Hematopoietic multipotent progenitor cell (in vitro differentiated cells): ENCODE data around the gene ADRB1. TPM values are rescaled to one million over a fixed set of nuclear protein-coding genes. Genes with fewer than 3 reads are reported as not detected.
A peak's percentile ranks its signal among the peaks of the same experiment; 100 is the strongest.

Source experiments
- DNase-seq, 3 donors: peaks; one replicate each; pipeline ENCODE4 v3.0.0-alpha.2; 2011 to 2015; ENCODE audit warnings: low read depth in 2 of 3, low spot score in 2 of 3
- total RNA-seq: library from RNA; depleted of rRNA; stranded (reverse); fragments of >200 nt; gene quantifications from one replicate; pipeline ENCODE4 v1.2.3, GENCODE V29; 2012

ADRB1 gene
- total RNA-seq, 1 donor: 2.4 TPM

- no peak for DNase-seq
Measured at GRCh38 chr10:114051714-114052113, 8.0 kb downstream of the ADRB1 start.

- no peak for DNase-seq
Measured at GRCh38 chr10:114052255-114052654, 8.6 kb downstream of the ADRB1 start.

GRCh38 chr10:114053946-114054345 lies 10.3 kb downstream of the ADRB1 start:
- DNase-seq: no peak

GRCh38 chr10:114057855-114058254 lies 14.2 kb downstream of the ADRB1 start:
- DNase-seq: peak in 1 of 3 donors; percentile 31

GRCh38 chr10:114058297-114058696 lies 14.6 kb downstream of the ADRB1 start:
- no peak for DNase-seq

GRCh38 chr10:114059561-114059960 lies 15.9 kb downstream of the ADRB1 start:
- peak in 1 of 3 donors; percentile 37 for DNase-seq

GRCh38 chr10:114060456-114060855 lies 16.8 kb downstream of the ADRB1 start:
- peak in 2 of 3 donors; percentile 44 to 72 for DNase-seq

GRCh38 chr10:114061148-114061547 lies 17.5 kb downstream of the ADRB1 start:
- DNase-seq: peak in 1 of 3 donors; percentile 16

- DNase-seq: peak in 1 of 3 donors; percentile 45
Measured at GRCh38 chr10:114061789-114062188, 18.1 kb downstream of the ADRB1 start.

- DNase-seq: no peak
Measured at GRCh38 chr10:114064151-114065048, 20.7 kb downstream of the ADRB1 start.

GRCh38 chr10:114065049-114065435 lies 21.4 kb downstream of the ADRB1 start:
- no peak for DNase-seq

GRCh38 chr10:114068054-114068707 lies 24.5 kb downstream of the ADRB1 start:
- DNase-seq: peak in 1 of 3 donors; percentile 8

GRCh38 chr10:114070710-114071109 lies 27.0 kb downstream of the ADRB1 start:
- DNase-seq: peak in 2 of 3 donors; percentile 35 to 85

- no peak for DNase-seq
Measured at GRCh38 chr10:114071178-114071577, 27.5 kb downstream of the ADRB1 start.

GRCh38 chr10:114073395-114074186 lies 29.9 kb downstream of the ADRB1 start:
- DNase-seq: peak in 1 of 3 donors; percentile 76

- DNase-seq: no peak
Measured at GRCh38 chr10:114075093-114075492, 31.4 kb downstream of the ADRB1 start.

- DNase-seq: no peak
Measured at GRCh38 chr10:114077347-114077746, 33.7 kb downstream of the ADRB1 start.

- no peak for DNase-seq
Measured at GRCh38 chr10:114077815-114078219, 34.2 kb downstream of the ADRB1 start.

GRCh38 chr10:114078346-114078745 lies 34.7 kb downstream of the ADRB1 start:
- DNase-seq: no peak

GRCh38 chr10:114079421-114079820 lies 35.8 kb downstream of the ADRB1 start:
- no peak for DNase-seq
